ENCODE results near the gene TNK1.

The TNK1 gene

GRCh38 chr17:7435676-7436555, 55.0 kb downstream of the TNK1 start:
- Histone ChIP-seq H3K9me3 (ENCODE audit: severe bottlenecking) (no peaks in the 10 kb centered on the region), H3K4me3 (ENCODE audit: low read depth, low read length) (peak overlapping the region; percentile 47), H3K27ac (peak overlapping the region; percentile 43), H3K27me3 (ENCODE audit: insufficient read depth, low read depth, severe bottlenecking) (peaks cover 12% of the 10 kb centered on the region), H3K36me3 (no peaks in the 10 kb centered on the region)
- DNase-seq = peak; percentile 49
- peak; percentile 38 for TF ChIP-seq CTCF (IDR thresholded peaks at IDR 0.05; ENCODE audit: low read depth, low read length)

GRCh38 chr17:7436556-7437368, 55.9 kb downstream of the TNK1 start:
- H3K4me3 ChIP-seq (ENCODE audit: low read depth, low read length) = peak overlapping the region; percentile 47
- H3K36me3 ChIP-seq = no peaks in the 10 kb centered on the region
- peak; percentile 83 for TF ChIP-seq CTCF (IDR thresholded peaks at IDR 0.05; ENCODE audit: low read depth, low read length)
- peaks cover 12% of the 10 kb centered on the region for H3K27me3 ChIP-seq (ENCODE audit: insufficient read depth, low read depth, severe bottlenecking)
- DNase-seq = peak; percentile 81
- H3K9me3 ChIP-seq (ENCODE audit: severe bottlenecking) = no peaks in the 10 kb centered on the region
- H3K27ac ChIP-seq = peak overlapping the region; percentile 43

- H3K27me3 ChIP-seq (ENCODE audit: insufficient read depth, low read depth, severe bottlenecking) = peaks cover 12% of the 10 kb centered on the region
- H3K4me3 ChIP-seq (ENCODE audit: low read depth, low read length) = peak overlapping the region; percentile 47
- no peaks in the 10 kb centered on the region for H3K36me3 ChIP-seq
- no peak for DNase-seq
- no peak overlapping the region for H3K27ac ChIP-seq
- H3K9me3 ChIP-seq (ENCODE audit: severe bottlenecking) = no peaks in the 10 kb centered on the region
- no peak for TF ChIP-seq CTCF (IDR thresholded peaks at IDR 0.05; ENCODE audit: low read depth, low read length)
Measured at GRCh38 chr17:7437369-7437863, 56.5 kb downstream of the TNK1 start.

- peaks cover 12% of the 10 kb centered on the region for H3K27me3 ChIP-seq (ENCODE audit: insufficient read depth, low read depth, severe bottlenecking)
- H3K36me3 ChIP-seq = no peaks in the 10 kb centered on the region
- no peaks in the 10 kb centered on the region for H3K9me3 ChIP-seq (ENCODE audit: severe bottlenecking)
- DNase-seq = peak; percentile 77
- no peak overlapping the region; the same call in 1 of the 2 replicates for H3K27ac ChIP-seq
- peak overlapping the region; percentile 47 for H3K4me3 ChIP-seq (ENCODE audit: low read depth, low read length)
- TF ChIP-seq CTCF (IDR thresholded peaks at IDR 0.05; ENCODE audit: low read depth, low read length) = no peak
Measured at GRCh38 chr17:7437950-7438614, 57.2 kb downstream of the TNK1 start.

- Histone ChIP-seq H3K36me3 (no peaks in the 10 kb centered on the region), H3K9me3 (ENCODE audit: severe bottlenecking) (no peaks in the 10 kb centered on the region), H3K4me3 (ENCODE audit: low read depth, low read length) (peak overlapping the region; percentile 86), H3K27ac (no peak overlapping the region), H3K27me3 (ENCODE audit: insufficient read depth, low read depth, severe bottlenecking) (peaks cover 12% of the 10 kb centered on the region)
- no peak for DNase-seq
- TF ChIP-seq CTCF (IDR thresholded peaks at IDR 0.05; ENCODE audit: low read depth, low read length) = no peak
Measured at GRCh38 chr17:7438656-7439460, 58.0 kb downstream of the TNK1 start.
